Thyroid gland (tissue), 4 donors: ENCODE data around the gene GLIS1.

Experiments used
- POLR2A ChIP-seq, 2 donors: fragments of 450-650 bp; IDR thresholded peaks; one replicate each; pipeline ENCODE4 v1.6.1; 2017; ENCODE audit warnings: antibody characterized with exemption in 2 of 2, mild to moderate bottlenecking in 2 of 2, moderate library complexity in 1 of 2
- TF ChIP-seq, protein P1 (sequence below), 6 experiments: fragments of 200-600 bp in 3 of 6; fragments of 450-650 bp in 3 of 6; sonication (generic) in 3 of 6; IDR thresholded peaks; one replicate each; pipeline ENCODE4 v1.5.1; 2016 to 2019; ENCODE audit warnings: antibody characterized with exemption in 6 of 6, mild to moderate bottlenecking in 2 of 6, inconsistent platforms in 1 of 6, moderate library complexity in 1 of 6

DNA sequence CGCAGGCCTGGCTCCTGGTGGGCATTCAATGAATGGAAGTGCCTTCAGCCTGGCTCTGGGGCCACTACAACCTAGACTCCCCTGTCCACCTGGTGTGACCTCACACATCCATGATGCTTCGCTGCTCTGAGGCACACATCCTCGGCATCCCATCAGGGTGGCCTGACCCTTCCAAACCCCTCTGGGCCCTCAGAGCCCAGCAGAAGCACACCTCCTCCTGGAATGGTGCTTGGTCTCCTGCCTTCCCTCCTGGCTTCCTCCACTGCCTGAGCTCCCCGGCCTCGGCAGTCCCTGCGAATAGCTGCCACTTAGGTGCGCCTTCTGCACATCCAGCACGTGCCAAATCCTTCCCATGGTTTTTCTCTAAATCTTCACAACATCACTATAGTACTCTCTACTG is 133.8 kb downstream of the GLIS1 start:
- TF ChIP-seq, protein P1, sequence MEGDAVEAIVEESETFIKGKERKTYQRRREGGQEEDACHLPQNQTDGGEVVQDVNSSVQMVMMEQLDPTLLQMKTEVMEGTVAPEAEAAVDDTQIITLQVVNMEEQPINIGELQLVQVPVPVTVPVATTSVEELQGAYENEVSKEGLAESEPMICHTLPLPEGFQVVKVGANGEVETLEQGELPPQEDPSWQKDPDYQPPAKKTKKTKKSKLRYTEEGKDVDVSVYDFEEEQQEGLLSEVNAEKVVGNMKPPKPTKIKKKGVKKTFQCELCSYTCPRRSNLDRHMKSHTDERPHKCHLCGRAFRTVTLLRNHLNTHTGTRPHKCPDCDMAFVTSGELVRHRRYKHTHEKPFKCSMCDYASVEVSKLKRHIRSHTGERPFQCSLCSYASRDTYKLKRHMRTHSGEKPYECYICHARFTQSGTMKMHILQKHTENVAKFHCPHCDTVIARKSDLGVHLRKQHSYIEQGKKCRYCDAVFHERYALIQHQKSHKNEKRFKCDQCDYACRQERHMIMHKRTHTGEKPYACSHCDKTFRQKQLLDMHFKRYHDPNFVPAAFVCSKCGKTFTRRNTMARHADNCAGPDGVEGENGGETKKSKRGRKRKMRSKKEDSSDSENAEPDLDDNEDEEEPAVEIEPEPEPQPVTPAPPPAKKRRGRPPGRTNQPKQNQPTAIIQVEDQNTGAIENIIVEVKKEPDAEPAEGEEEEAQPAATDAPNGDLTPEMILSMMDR (IDR thresholded peaks at IDR 0.05): no peak
- TF ChIP-seq POLR2A (IDR thresholded peaks at IDR 0.05): no peak
